IPS DF 4.7 (cell line): ENCODE data around the gene SNX30.

Source experiments
- DNase-seq: peaks from one replicate; pipeline ENCODE4 v3.0.0-alpha.2; 2013; ENCODE audit warnings: low spot score; ENCODE audit errors: extremely low read depth

SNX30 gene

DNA sequence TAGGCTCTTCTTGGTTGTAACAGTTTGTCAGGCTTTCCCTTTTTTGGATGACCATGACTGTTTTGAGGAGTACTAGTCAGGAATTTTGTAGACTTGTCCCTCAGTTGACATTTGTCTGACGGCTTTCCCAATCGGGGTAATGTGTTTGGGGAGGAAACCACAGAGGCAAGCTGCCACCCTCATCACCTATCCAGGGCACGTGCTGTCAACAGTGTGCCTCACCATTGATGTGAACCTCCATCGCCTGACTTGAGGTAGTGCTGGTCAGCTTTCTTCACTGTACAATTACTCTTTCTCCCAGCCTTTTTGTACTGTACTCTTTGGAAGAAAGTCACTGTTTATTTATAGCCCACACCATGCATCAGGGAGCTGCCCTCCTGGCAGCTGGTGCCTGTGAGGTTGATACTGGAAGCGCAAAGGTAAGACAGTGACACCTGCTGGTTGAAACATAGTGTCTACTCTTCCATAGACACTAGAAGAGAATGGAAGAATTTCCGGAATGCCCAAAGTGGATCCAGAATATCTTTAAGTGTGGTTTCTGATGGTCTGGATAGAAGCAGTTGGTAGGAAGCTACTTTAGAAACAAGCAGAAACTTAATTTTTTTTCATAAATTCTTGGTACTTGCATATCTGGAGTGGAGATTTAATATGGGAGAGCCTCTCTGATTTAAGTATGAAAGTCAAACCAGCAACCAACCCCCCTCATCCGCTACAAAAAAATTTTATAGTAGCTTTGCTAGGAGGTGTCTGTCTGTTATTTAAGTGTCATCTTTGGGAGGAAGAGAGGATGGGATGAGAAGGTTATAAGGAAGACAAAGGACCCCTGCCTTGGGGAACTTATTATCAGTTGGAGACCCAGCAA lies 69.3 kb downstream of the SNX30 start:
- peak; percentile 56 for DNase-seq

DNA sequence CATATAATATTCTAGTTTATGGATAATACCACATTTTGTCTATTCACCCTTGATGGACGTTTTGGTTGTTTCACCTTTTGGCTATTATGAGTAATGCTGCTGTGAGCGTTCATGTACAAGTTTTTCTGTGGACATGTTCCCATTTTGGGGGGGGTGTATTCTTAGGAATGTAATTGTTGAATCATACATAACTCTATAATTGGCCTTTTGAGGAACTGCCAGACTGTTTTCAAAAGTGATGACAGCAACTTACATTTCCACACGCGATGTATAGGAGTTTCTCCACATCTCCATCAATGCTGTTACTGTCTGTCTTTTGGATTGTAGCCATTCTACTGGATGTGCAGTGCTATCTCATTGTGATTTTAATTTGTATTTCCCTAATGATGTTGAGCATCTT lies 70.3 kb downstream of the SNX30 start:
- DNase-seq: no peak

- no peak for DNase-seq
Observed at GRCh38 chr9:112822618-112823017, 72.1 kb downstream of the SNX30 start.

GRCh38 chr9:112823257-112823656 lies 72.7 kb downstream of the SNX30 start:
- DNase-seq: no peak

- DNase-seq: no peak
Observed at GRCh38 chr9:112831281-112831851, 80.8 kb downstream of the SNX30 start.

DNA sequence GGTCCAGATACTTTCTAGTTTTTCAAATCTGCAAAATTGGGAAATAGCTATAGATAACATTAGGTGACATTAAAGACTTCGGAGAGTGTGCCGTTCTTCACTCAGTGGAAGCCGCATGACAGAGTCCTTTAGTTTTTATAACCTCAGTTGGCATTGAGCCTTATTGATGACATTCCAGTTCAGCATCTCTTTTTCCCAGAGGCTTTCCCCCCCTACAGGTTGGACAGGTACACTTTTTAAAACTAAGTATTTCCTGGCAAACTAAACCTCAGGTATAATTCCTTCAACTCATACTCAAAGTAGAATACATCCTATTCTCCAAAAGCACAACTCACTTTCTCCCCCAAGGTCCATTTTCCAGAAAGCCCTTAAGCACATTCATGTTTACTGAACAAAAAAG lies 81.4 kb downstream of the SNX30 start:
- no peak for DNase-seq

DNA sequence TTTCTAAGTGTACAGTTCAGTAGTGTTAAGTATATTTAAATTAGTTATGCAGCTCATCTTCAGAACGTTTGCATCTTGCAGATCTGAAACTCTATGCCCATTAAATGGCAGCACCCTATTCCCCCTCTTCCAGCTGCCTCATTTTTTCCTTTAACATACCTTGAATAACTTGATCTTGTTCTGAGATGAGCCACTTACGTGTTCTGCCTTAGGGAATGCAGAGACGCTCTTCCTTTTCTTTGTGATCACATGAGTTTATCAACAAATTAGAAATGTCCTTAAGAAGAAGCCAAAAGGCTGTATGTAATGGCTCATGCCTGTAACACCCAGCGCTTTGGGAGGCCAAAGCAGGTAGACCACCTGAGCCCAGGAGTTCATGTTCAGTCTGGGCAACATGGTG lies 82.5 kb downstream of the SNX30 start:
- no peak for DNase-seq

GRCh38 chr9:112836394-112836793 lies 85.8 kb downstream of the SNX30 start:
- no peak for DNase-seq

DNA sequence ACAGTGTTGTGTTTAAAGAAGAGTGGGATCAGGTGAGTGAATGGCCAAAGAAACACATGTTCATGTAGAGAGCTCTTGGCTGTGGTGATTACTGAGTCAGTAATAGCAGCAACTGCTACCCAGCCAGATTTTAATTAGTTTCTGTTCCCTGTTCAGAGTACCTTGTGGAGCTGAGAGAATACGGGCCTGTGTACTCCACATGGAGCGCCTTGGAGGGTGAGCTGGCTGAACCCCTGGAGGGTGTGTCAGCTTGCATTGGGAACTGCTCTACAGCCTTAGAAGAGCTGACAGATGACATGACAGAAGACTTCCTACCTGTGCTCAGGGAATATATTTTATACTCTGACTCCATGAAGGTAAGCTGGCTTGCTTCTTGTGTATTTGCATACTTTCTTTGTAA lies 87.8 kb downstream of the SNX30 start:
- no peak for DNase-seq

DNA sequence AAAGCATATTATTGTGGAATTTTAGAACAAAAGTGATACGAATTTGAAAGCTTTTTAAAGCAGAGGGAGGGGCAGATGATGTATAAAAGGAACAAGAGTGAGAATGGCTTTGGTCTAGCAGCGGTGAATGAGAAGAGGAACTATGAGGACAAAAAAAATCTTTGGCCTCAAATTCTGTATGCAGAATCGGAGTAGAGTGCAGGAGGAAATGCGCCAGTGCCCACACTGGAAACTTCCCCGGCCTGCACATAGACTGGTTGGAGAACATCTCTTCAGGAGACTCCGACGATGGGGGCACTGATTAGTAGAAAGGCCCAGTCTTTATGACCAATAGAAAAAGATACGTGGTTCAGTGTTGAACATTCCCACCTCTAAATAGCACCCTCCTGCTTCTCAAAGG lies 88.8 kb downstream of the SNX30 start:
- DNase-seq: no peak

DNA sequence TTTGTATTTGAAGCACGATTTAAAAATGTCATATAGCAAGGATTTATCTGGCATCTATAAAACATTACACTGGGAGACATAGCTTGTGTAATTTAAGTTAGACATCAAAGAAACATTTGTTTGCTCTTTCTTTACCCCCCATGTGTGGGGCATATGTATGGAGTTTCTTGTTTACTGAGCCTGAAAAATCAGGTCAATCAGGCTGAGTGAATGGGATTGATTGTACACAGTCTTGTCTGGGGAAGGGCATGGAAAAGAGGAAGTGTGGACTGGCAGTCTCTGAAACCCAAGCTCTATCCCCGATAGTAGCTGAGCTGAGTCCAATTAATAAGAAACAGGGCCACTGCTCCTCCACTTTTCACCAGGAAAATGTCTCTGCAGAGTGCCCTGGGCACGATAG lies 90.7 kb downstream of the SNX30 start:
- DNase-seq: no peak

DNA sequence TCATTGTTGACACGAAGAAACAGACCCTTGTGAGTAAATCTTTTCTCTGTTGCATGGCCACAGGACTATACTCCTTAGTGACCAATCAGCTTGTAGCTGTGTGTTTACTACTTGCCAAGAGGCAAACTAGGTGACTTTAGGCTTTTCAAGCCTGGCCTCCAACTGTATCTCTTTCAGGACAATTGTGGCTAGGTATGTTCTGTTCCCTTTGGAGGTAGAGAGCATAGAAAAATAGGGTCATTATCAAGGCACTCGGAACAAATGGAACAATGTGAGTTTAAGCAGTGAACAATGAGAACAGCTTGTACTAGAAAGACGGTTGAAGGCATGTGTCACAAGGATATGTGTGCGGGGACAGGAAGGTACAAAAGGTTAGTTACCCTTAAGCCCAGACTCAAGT lies 92.0 kb downstream of the SNX30 start:
- no peak for DNase-seq

DNA sequence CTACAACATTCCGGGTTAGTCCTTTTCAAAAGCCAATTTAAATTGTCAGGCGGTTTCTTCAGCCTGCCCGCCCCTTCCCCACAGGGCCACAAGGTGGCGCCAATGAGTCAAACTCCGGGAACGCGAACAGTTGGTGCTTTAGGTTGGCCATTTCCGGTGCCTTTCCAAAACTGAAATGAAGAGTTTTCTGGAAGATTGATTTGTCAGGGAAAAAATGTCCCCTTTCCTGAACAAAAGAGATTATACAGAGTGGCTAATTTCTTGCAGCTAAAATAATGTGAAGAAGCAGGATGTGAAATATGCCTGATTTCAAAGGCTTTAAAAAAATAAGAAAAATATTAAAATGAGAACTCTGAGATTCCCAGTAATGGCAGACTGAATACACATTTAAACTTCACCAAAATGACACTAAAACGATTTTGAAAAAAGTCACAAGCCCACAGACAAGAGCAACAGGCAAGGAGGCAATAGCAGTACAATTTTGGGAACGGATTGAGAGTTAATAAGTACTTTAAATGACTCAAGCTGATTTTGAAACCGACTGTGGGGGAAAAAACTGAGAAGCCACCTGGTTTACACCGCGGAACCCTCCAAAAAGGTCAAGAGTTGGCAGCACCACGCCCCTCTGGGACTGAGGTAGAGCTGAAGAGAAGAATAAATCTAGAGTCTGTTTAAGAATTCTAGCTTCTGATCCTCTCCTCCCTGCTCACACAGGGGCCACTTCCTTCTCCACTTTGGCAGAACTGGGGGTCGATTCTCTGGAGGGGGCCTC lies 94.4 kb downstream of the SNX30 start:
- DNase-seq: no peak

DNA sequence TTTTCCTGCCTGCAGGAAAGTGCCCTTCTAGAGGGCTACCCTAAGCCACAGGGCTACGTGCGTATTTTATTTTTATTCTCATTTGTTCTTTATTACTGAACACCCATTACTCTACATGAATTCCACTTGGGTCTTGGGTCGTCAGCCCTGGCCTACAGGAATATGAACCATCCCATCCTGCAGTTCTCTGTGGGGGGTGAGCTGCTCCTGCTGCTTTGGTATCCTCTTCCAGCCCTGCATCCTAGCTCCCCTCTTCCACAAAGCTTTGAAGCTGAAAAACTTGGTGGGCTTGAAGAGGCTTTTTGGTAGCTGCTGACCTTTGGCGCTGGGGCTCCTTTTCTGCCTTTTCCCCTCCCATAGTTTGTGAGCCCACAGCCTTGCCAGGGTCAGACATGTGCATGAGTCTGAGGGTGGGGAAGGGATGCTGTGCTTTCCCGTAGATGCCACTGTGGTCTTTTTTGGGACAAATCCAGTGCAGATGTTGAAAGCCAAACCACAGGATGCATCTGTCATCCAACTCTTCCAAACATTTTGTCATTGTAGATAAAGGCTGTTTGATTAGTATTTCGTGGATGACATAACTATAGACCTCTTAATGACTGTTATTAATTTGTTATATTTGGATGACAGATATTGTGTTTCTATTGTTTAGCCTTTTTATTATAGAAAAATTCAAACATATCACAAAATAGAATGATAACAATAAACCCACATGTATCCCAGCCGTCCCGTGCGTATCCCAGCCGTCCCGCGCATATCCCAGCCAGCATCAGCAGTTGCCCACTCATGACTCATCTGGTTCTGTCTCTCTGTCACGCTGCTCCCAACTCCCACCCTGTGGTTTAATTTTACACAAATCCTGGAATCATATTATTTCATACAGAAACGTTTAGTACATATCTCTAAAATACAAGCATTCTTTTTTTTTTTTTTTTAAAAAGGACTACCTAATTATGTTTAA lies 96.2 kb downstream of the SNX30 start:
- no peak for DNase-seq

DNA sequence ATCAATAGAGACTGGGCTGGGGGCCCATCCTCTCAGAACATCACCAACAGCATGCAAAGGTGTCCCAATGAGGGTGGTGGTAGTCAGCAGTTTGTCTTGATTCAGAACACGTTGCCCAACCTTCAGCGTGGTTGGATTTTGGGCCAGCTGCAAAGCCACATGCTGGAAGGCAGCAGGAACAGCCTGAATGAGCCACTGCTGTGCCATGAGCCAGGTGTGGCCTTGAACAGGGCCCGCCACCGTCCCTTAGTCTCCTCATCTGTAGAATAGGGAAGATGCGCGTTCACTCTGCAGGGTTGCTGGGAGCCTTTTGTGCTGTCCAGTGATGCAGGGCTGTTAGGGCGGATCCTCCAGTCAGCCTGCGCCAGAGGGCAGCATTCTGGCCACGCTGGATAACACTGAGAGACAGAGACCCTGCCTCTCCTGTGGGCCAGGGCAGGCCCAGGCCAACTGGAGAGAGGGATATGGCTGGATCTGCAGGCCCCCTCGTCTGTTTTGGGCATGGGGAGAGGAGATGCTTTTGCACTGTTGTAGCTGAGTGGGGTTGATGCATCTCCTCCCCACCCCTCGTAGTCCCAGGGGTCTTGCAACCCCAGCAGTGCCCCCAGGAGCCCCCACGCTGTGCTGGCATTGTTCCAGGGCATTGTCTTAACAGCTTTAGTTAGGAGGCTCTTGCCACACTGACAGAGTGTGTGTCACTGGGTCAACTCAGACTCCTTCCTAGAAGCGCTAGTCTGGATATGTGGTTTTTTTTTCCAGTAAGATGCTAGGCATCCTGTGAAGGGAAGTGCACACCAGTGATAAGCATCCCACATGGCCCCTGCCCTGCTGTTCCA lies 98.0 kb downstream of the SNX30 start:
- no peak for DNase-seq

DNA sequence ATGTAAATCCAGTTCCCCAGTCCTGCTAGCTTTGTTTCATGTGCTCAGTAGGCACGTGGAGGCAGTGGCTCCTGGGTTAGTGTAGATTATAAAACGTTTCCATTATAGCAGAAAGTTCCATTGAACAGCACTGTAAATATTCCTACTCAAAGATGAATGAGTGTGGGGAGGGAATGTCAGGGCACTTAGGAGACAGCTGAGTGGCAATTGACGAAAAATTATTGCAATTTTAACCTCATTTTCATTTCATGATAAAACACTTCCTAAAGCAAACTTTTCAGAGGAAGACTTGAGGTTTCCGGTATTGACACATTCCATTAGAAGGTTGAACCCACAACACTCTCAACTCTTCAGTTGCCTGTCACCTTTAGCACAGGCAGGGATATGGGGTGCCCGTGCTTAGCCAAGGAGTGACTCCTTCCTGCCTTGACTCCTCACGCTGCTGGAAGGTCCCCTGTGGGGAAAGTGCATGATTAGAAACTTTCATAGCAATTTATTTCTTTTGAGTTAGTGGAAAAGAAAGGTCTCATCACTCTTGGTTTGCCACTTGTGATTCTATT lies 98.9 kb downstream of the SNX30 start:
- DNase-seq: no peak

DNA sequence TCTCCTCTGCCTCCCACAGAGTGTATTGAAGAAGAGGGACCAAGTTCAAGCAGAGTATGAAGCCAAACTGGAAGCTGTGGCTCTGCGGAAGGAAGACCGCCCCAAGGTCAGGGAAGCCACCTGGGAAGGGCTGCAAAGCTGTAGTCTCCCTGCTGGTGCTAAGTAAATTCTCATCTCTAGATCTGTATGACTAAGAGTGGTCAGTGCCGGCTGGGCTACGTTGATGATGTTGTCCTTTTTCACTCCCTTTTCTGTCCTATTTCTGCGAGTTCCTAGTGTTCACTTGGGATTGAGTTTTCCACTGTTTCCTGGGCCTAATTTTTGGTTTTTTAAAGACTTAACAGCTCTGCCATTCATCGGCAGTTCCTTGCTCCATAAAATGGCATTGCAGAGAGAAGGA lies 100.3 kb downstream of the SNX30 start:
- DNase-seq: no peak

- DNase-seq: no peak
Observed at GRCh38 chr9:112852741-112853504, 102.4 kb downstream of the SNX30 start.

- DNase-seq: no peak
Observed at GRCh38 chr9:112853882-112854585, 103.5 kb downstream of the SNX30 start.
